GM21786 (cell line): ENCODE results near the gene CHRD.

Source experiments
- ATAC-seq: cut with Tn5 transposase; IDR thresholded peaks from one replicate; pipeline ENCODE4 v1.9.1; 2021; ENCODE audit not compliant: unreplicated experiment

CHRD gene

DNA sequence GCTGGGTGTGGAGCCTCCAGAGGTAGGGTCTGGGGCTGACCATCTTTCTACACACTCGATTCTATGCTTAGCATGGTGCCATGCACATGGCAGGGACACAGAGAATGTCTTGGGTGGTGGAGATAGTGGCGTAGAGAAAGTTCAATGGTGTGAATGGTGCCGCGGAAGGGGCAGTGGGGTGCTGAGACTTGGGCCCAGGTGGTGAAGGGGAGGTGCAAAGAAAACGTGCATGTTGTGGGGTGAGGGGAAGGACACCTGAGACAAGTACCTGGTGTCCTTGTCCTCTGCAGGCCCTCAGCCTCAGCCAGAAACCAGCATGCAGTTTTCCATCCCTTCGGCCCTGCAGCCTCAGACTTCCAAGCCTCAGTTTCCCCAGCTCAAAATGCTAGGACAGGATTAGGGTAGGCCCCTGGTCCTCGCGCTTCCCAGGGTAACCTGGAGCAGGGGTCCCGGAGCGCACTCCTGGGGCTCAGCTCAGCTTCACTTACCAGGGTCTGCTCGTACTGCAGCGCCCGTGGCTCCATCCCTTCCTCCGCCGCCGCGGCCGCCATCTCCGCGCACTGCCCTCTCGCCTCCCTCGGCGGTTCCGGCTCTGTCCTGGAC is 18.8 kb upstream of the CHRD start:
- no peak for ATAC-seq

DNA sequence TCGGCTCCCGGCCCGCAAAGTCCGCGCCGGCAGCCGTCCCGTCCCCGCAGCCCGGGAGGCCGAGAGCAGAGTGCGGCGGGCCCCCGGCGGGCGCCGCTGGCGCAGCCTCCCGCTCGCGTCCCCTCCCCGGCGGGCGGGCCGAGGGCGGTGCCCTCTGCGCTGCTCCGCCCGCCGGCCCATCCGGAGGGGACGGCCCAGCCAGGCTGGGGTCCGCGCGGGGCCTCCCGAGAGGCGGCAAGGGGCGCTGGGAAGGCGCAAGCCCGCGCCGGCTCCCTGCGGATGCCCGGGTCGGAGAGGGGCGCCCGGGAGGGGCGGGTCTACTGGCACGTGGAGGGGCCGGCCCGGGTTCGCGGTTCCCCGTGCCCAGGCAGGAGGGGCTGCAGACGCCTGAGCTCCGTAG is 18.3 kb upstream of the CHRD start, which contains the start of the genes CLCN2 and POLR2H:
CLCN2 (minus strand) TSS at position 74 of the 400 bp plus-strand sequence. CDS start 126 bp downstream, outside the sequence.
POLR2H (plus strand) TSS at position 179 of the 400 bp plus-strand sequence. CDS start 1,783 bp downstream, outside the sequence.
- peak; percentile 38 for ATAC-seq

DNA sequence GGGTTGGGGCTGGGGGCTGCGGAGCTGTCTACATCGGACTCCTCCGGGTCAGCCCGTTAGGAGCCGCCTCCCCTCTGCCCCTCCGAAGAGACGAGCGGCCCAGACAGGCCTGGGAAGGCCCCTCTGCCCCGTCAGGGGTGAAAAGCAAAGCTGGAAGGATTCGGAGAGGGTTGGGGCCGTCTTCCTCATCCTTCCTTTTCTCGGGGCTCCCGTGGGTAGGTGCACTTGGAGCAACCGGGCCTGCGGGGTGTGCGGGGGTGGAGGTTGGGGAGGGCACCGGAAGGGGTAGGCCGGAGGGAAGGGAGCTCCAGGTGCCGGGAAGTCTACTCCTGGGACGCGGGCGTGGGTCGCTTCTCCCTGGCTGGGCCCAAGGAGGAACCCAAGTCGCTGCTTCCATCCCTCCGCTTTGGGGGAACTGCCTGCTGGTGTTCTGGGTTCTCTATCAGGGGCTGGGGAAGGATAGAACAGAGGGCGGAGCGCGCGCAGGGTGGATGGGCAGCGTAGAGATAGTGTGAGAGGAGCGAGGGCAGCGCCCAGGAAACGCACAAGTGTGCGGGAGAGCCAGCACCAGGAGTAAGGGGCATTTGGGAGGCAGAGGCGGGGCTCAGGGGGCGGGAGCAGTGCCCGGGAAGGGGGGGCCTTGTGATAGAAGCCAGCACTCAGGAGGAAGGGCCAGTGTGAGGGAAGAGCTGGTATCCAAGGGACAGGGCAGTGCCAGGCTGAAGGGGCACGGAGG is 17.8 kb upstream of the CHRD start:
- ATAC-seq, result peak; percentile 2

DNA sequence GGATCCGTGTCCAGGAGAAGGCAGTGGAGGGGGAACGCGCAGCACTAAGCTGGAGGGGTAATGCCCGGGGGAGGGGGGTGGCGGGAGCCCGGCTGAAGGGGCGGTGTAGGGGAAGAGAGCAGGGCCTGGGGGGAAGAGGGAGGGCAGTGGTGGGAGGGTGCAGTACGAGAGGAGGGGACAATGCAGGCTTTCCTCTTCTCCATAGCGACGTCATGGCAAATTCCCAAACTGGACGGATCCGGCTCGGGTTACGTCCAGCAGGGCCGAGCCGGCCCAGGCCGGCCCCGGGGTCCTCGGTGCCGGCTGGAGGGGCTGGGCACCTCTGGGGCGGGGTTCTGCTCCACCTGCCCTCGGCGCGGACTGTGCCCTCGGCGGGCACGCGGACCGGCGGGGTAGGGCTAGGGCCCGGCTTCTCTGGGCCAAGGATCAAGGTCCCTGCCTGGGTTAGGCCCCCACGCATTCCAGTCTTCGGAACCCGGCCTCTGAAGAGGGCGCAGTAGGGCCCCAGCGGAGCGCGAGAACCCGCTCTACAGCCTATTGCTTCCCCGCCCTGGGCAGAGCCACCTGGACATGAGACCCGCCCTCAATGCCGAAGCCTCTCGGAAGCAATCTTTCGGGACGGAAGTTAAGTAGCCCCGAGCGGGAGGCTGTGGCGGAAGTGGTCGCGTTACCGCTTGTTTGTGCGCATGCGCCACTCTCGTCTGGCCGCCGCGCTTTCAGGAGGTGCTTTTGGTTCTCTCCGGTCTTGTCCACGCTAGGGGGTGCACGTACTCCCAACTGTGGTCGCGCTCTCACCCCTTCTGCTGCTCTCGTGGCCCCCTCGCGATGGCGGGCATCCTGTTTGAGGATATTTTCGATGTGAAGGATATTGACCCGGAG is 16.9 kb upstream of the CHRD start:
- ATAC-seq, result peak; percentile 88

DNA sequence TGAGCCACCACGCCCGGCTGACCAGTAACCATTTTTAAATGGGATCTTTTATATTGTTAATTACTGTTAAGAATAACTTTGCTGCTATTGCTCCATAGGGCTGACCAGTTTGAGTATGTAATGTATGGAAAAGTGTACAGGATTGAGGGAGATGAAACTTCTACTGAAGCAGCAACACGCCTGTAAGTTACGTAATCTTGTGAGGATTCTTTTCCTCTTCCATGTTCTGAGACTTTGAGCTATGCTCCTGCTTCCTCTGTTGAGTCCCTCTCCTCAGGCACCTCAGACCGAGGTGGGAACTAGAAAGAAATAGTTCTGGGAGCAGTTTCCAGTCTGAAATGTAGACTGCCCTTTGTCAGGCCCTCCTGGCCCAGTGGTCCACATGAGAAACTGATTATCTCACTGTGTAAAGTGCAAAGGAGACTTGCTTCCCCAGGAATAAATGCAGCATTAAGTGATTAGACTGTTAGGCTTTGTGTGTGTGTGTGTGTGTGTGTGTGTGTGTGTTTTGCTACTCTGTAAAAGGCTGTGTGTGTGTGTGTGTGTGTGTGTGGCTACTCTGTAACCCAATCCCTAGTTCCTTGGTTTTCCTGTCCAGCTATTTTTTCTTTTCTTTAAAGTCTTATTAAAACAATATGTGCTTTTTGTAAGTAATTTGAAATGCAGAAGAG is 13.1 kb upstream of the CHRD start:
- ATAC-seq, result no peak

DNA sequence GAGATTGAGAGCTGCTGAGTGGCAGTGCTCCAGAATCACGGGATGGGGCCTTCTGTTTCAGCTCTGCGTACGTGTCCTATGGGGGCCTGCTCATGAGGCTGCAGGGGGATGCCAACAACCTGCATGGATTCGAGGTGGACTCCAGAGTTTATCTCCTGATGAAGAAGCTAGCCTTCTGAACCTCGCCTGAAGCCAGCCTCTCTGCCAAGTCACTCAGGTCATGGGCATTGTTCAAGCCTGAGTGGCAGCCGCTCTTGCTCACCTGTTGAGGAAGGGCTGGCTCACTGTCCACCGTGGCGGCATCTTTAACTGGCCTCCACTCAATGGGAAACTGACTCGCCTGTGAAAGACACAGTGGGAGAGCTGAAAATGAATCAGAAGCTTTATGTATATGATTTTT is 11.7 kb upstream of the CHRD start:
- no peak for ATAC-seq

DNA sequence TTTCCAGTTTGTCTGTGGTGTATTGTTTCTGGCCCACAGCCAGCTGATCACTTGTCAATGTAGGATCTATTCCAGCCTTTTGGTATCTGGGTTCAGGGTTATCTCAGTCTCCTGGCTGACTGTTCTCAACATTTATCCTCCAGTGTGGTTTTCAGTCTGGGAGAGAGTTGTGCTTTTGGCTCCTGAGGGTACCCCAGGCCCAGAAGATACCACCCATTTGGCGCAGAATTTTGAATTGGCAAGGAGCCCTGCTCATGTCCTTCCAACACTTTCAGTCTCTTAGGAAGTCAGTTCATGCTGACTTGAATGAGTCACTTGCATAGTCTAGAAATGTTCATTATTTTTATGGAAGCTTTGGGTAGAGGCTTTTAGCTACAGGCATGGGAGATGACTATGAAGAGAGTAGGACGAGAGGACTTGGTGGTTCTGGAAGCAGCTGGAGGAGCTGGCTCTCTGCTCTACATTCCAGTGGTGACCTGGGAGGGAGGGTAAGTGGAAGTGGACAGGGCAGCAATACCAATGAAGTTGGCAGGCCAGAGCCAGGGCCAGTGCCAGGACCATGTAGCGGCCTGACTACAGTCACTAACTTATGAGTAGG is 11.2 kb upstream of the CHRD start:
- no peak for ATAC-seq

DNA sequence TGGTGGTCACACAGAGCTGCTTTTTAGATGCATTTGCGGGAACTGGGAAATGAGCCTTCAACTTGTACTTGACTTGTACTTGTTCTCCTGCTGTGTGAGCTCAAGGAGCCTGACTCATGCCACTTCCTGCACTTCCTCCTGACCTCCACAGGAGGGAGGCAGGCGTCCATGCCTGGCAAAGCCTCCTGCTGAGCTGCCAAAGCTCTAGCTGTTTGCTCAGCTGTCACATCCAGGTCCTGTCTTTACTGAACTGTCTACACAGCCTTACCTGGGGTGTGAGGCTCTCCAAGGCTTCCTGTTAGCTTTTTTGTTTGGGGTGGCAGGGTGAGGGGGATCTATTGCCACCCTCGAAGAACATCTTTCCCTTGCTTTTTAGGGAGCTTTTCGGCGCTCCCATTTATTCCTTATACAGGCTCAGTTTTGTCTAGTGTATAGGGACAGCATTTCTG is 8.3 kb upstream of the CHRD start:
- no peak for ATAC-seq

DNA sequence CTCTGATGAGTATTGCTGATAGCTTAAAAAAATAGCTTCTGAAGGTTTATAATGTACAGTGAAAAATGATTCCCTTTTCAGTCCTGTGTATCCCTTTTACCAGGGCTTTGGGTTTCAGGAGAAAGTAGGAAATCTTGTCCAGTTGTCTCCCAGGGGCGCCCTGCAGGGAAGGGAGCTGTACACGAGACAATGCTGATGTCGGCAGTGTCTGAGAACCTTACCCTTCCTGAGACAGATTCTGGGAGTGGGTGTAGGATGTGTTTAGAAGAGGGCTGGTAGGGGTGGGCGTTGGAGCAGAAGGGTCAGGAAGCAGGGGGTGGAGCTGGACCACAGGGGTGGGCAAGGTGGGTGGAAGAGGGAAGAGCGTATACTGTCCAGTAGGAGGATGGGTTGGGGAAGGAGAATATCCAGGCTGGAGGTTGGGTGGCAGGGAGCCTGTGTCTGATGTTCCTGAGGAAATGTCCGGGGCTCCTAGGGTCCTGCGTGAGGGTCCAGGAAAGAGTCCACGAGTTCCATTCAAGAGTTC is 7.5 kb upstream of the CHRD start:
- no peak for ATAC-seq

DNA sequence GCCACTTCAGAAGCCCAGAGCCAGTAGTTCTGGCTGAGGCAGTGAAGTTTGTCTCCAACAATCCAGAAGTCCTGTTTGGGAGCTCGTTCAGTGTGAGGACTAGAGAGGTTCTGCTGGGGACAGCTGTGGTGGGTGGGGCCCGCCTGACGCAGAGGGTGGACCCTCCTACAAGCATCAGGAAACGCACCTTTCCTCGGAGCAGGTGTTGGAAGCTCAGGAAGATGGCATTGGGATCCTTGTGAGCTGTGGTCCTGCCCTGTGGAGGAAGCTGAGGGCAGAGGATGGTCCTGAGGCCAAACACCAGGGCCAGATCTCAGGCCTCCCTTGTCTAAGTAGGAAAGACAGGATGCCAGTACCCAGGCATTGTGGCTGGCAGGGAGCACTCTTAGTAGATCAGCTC is 6.9 kb upstream of the CHRD start:
- no peak for ATAC-seq

DNA sequence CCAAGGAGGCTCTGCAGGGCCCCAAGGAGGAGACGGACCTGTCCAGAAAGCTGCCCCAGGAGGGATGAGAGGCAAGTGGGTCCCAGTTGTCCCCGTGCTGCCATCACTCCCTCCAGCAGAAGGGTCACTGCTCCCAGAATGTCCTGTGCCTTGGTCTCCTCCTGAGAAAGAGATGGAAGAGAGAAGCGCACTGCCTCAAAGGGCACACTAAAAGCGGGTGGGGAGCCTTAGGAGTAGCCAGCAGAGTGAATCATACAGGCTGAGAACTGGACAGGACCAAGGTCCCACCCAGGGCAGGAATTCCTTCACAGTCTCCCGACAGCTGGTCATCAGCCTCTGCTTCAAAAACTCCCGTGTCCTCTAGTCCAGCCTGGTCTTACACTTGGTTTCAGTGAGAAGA is 6.4 kb upstream of the CHRD start:
- no peak for ATAC-seq

DNA sequence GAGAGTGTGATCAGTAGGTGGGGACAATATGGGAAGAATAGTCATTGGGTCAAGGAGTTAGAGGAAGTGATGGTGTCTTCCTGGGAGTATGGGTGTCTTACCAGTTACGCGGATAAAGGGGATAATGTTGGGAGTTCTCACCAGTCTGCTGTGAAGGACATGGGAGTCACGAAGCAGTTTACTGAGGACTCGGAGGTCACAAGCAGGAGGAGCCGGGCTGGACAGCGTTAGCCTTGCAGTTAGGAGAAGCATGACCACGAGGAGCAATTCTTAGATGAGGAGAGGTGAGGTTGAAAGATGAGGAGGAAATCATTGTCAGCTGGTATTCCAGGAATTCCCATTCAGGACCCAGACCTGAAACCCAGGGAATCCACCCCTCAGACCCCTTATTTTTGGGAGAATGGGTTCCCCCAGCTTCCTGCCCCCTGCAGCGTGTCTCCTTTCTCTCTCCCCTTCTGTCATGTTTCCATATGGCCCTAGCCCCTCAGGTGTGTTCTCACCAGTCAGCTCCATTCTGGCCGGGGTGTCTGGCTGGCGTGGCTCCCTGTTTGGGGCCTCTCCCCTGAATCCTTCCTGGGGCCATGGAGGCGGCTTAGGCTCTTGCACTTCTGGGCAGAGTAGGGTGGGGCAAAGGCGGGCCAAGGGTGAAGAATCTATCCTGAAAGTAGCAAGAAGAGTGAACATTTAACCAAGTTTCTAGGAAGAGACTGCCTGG is 4.0 kb upstream of the CHRD start:
- no peak for ATAC-seq

DNA sequence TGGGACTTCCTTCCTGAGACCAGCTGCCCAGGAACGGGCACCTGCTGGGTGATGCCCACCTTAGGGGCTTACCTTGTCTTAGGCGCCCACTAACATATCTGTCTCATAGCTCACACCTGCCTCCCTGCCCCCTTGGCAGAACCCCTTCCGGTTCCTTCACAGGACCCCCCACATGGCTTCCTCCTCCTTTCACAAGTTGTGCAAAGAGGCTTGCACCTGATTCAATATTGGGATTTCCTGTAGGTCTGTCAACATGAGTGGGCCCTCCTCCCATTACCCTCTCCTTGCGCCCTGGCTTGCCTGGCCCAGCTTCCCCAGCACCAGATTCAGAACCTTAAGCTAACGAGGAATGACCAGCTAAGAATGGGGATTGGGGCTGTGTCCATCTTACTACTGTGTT is 2.5 kb upstream of the CHRD start:
- no peak for ATAC-seq

DNA sequence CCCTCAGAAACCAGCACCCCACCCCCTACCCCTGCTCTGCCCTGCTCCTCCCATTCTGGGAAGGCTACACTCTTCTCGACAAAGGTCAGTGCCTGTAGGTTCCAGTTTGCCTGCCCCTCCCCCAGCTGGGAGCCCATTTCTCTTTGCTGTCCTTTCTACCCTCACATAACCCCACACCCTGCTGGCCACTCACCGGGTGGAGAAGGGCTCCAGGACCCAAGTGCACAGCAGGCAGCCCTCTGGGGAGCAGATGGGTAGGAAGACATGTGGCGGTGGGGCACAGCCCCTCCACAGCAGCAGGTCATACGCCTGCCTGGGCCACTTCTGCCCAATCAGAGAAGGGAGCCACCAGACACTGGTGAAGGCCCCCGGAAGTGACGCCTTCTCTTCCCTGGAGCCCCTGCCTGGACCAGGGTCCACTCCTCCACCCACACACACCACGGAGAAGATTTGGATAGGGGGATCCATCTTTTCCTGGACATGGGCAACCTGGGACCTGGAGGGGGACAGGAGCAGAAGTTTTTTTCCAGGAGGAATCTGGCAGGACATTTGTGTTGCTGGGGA is 1.9 kb upstream of the CHRD start, which contains the start of gene THPO:
THPO (minus strand) TSS at position 326 of the 564 bp plus-strand sequence. CDS start 1,948 bp downstream, outside the sequence.
- ATAC-seq, result no peak

DNA sequence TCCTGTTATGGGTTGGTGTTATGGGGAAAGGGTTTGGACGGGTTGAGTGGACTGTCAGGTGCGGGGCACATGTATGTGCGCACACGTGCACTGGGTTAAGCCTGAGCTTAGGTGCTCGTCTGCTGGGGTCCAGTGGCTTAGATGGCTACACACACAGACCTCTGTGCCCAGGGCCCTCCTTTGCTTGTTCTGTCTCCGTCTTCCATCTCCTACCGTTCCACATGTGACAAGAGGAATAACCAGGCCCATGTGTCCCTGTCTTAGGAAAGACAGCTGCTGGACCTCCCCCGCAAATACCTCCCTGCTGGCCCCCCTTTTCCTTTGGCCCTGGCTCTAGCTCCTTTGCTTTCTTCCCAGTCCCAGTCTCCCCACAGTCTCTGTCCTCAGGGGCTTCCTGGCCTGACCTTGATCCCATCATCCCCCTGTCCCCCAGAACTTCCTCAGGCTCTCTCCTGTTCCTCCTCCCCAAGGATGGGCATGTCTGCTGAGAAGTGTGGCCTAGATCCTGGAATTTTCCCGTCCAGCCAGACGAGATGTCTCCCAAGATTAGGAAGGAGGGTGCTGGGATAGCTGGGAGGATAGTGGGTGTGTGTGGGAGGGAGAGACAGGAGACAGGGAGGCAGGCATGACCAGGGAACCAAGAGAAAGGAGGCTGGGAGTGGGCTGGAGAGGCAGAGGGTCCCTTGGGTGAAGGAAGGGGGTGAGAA is 1.1 kb upstream of the CHRD start:
- no peak for ATAC-seq

DNA sequence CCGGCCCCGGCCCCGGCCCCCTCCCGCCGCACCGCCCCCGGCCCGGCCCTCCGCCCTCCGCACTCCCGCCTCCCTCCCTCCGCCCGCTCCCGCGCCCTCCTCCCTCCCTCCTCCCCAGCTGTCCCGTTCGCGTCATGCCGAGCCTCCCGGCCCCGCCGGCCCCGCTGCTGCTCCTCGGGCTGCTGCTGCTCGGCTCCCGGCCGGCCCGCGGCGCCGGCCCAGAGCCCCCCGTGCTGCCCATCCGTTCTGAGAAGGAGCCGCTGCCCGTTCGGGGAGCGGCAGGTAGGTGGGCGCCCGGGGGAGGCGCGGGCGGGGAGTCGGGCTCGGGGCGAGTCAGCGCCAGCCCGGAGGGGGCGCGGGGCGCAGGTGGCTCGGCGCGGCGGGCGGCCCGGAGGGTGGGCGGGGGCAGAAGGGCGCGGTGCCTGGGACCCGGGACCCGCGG is 352 bp downstream of the CHRD start:
- no peak for ATAC-seq

DNA sequence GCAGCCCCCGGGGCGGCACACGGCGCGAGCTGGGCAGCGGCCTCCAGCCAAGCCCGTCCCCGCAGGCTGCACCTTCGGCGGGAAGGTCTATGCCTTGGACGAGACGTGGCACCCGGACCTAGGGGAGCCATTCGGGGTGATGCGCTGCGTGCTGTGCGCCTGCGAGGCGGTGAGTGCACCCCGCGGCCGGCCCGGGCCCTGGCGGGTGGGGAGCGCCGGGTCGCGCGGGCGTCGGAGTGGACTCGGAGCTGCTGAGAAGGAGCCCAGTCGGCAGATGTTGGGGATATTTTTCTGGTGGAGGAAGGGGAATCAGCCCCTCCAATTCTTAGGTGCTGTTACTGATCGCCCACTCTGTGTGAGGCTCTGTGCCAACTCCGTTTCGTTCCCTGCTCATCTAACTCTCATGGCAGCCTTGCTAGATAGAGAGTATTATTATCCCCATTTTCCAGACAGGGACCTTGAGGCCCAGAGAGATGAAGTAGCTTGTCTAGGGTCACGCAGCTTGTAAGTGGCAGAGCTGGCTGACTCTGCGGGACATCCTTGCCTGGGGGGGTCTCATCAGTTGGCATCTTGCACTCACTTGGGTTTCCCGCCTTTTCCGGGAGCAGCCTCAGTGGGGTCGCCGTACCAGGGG is 890 bp downstream of the CHRD start:
- ATAC-seq, result no peak
